Dendritic cell treated with granulocyte-macrophage colony-stimulating factor and Interleukin-4, amounts not matched to agents 40 ng/mL and 50 ng/mL, for 4 days (primary cell): ENCODE results near the gene GNAS.
A peak's percentile ranks its signal among the peaks of the same experiment; 100 is the strongest.

Source experiments
- H3K27ac Mint-ChIP-seq: one replicate; pipeline ENCODE4 v1.8.0; 2022; ENCODE audit warnings: mild to moderate bottlenecking, mixed read lengths
- H3K27me3 Mint-ChIP-seq: one replicate; pipeline ENCODE4 v1.8.0; 2022; ENCODE audit warnings: mild to moderate bottlenecking, mixed read lengths
- H3K36me3 Mint-ChIP-seq: one replicate; pipeline ENCODE4 v1.8.0; 2022; ENCODE audit warnings: low read depth, mixed read lengths
- H3K4me1 Mint-ChIP-seq: one replicate; pipeline ENCODE4 v1.8.0; 2022; ENCODE audit warnings: low read depth, mixed read lengths
- H3K4me3 Mint-ChIP-seq: one replicate; pipeline ENCODE4 v1.8.0; 2022; ENCODE audit warnings: mild to moderate bottlenecking, moderate library complexity, mixed read lengths
- H3K9me3 Mint-ChIP-seq: one replicate; pipeline ENCODE4 v1.8.0; 2022; ENCODE audit warnings: mixed read lengths
- intact Hi-C: fragments of 100-400 bp; cut with micrococcal nuclease; formaldehyde crosslinking; loops from one replicate; pipeline ENCODE4 v1.15.0; 2022

GNAS gene

DNA sequence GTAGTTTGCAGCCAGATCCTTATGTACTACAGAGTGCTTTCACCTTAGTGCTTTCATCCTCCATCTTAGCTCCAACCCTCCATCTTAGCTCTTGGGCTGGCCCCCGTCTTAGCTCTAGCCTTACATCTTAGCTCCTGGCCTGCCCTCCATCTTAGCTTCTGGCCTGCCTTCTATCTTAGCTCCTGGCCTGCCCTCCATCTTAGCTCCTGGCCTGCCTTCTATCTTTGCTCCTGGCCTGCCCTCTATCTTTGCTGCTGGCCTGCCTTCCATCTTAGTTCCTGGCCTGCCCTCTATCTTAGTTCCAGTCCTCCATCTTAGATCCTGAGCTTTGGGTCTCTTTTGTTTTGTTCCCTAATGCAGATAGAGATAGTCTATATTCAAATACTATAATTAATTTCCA lies 22.0 kb downstream of the GNAS start:
- peaks cover 13% of the 10 kb centered on the region for H3K4me1 Mint-ChIP-seq
- no peaks in the 10 kb centered on the region for H3K9me3 Mint-ChIP-seq
- peaks cover 17% of the 10 kb centered on the region for H3K27me3 Mint-ChIP-seq
- H3K27ac Mint-ChIP-seq: no peak overlapping the region
- intact Hi-C loops: loop anchor here (5.0 kb wide), 2 partner anchors 333 to 348 kb away; no protein-coding TSS in a partner anchor
- H3K4me3 Mint-ChIP-seq: no peak overlapping the region
- no peaks in the 10 kb centered on the region for H3K36me3 Mint-ChIP-seq

DNA sequence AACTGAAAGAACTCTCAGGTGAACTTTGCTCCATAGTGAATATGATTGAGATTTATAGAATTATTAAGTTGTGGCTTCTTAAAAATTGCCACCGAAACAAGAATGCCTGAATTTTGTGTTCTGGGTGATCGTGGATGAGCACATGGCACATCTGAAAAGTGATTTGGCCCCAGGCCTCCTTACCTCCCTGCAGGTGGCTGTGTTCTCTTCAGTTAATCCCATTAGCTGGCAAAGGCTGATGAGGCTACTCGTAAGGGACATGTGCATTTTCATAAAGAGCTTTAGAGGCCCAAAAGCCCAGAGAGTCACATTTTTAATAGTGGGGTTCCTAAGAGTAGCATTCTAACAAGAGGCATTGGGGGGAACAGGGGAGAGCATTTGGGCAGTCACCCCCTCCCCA lies 22.6 kb downstream of the GNAS start:
- peaks cover 21% of the 10 kb centered on the region for H3K27me3 Mint-ChIP-seq
- H3K36me3 Mint-ChIP-seq: no peaks in the 10 kb centered on the region
- peaks cover 13% of the 10 kb centered on the region for H3K4me1 Mint-ChIP-seq
- no peak overlapping the region for H3K27ac Mint-ChIP-seq
- H3K9me3 Mint-ChIP-seq: no peaks in the 10 kb centered on the region
- H3K4me3 Mint-ChIP-seq: no peak overlapping the region
- intact Hi-C loops: no loop called here

DNA sequence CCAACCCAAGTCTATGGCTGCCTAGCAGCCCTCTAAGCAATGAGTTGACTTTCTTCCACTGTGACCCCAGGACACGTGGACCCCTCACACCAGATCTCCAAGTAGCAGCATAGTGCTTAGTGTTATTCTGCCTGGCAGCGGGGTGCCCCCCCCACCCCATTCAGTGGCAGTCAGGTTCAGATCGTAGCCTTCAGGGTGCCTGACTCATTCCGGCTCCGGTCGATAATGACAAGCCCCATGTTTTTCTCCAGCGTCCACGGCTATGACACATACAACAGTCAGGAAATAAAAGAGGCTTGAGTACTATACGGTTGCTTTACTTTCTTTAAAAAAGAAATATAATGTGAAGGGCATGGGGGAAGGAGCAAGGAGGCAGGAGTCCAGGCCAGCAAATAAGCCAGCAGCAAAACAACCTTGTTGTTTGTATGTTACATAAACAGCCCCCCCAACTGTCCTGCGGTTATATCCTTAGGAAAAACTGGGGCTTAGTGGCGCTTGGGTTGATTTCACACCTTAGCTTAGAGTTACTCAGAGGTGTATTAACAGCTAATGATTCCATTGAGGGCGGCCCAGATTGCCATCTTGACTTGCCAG lies 23.1 kb downstream of the GNAS start:
- Mint-ChIP-seq H3K9me3 (no peaks in the 10 kb centered on the region), H3K27me3 (peaks cover 19% of the 10 kb centered on the region), H3K4me3 (no peak overlapping the region), H3K4me1 (peaks cover 10% of the 10 kb centered on the region), H3K36me3 (no peaks in the 10 kb centered on the region), H3K27ac (no peak overlapping the region)
- intact Hi-C loops: no loop called here

DNA sequence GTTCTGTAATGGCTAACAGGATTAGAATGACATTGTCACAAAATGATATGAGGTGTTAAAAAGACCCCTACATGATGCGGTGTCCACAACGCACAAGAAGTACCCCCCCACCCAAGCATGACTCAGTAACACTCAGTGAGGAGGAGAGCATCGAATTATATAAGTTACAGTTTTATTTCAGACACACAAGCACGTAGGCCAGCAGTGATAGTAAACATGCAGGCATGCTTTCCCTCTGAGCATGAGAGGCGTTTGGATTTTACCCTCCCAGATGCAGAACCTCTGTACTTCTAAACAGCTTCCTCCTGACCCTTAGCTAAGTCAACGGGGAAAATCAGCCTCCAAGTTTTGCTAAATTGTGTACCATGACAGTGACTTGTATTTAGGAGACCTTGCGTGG lies 23.9 kb downstream of the GNAS start:
- Mint-ChIP-seq H3K9me3 (no peaks in the 10 kb centered on the region), H3K27ac (no peak overlapping the region), H3K4me1 (peaks cover 8% of the 10 kb centered on the region), H3K4me3 (no peak overlapping the region), H3K27me3 (peaks cover 16% of the 10 kb centered on the region), H3K36me3 (no peaks in the 10 kb centered on the region)
- intact Hi-C loops: no loop called here

DNA sequence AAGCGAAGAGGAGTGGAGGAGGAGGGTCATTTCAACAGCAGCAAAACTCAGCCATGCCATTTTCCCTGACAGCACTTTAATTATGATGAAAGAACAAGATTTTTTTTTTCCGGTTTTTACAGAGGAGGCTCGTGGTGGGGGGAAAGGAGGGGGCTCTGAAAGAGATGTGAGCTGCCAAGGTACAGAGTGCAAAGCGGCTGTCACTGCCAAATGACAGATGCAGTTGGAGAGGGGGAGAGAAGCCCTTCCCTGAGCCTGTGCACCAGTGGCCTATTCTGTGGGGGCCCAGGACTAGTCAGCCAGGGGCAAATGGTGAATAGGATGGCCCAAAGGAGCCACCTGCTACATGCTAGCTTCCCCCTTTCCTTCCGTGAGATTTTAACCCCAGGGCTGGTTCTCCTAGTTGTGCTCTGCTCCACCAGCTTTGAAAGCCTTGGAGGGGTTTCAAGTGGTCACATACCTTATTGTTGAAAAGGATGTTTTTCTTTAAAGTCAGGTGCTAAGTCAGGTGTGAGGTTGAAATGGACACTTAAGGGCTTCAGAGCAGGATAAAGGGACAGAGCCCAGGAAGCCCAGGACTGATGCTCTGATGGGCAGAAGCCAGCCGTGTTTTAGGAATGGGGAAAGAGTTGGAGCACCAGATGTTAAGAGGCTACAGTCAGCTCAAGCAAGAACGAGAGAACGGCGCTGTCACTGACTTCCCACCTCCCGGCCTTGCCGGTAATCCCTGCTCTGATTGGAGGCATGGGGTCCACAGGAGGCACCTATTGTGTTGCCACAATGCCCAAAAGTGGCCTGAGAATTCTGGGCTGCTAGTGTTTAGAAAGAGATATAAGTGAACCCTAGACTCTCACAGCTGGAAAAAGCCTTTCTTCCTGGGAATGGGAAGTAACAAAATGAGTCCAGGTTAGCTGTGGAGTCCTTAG lies 24.8 kb downstream of the GNAS start:
- H3K4me1 Mint-ChIP-seq: peaks cover 11% of the 10 kb centered on the region
- H3K36me3 Mint-ChIP-seq: no peaks in the 10 kb centered on the region
- H3K27ac Mint-ChIP-seq: no peak overlapping the region
- peaks cover 14% of the 10 kb centered on the region for H3K27me3 Mint-ChIP-seq
- H3K4me3 Mint-ChIP-seq: no peak overlapping the region
- no peaks in the 10 kb centered on the region for H3K9me3 Mint-ChIP-seq
- intact Hi-C loops: no loop called here

DNA sequence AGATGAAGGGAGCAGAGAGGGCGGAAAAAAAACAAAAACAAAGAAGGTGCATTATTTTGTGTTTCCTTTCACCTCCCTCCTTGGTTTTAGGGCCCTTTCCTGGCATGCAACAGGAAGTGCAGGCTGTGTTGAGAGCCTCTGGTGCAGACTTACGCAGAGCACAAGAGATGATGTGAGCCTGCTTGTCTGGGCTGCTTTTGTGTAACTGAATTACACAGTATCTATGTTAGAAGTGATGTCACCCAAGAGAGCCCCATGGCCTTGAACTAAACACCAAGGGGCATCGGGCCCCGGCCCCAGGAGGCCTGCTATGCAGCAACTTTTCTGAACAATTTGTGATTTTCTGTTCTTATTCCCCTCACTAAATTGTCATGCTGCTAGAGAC lies 25.5 kb downstream of the GNAS start:
- H3K4me1 Mint-ChIP-seq: peaks cover 11% of the 10 kb centered on the region
- H3K9me3 Mint-ChIP-seq: no peaks in the 10 kb centered on the region
- peaks cover 13% of the 10 kb centered on the region for H3K27me3 Mint-ChIP-seq
- intact Hi-C loops: no loop called here
- H3K36me3 Mint-ChIP-seq: no peaks in the 10 kb centered on the region
- H3K4me3 Mint-ChIP-seq: no peak overlapping the region
- no peak overlapping the region for H3K27ac Mint-ChIP-seq

DNA sequence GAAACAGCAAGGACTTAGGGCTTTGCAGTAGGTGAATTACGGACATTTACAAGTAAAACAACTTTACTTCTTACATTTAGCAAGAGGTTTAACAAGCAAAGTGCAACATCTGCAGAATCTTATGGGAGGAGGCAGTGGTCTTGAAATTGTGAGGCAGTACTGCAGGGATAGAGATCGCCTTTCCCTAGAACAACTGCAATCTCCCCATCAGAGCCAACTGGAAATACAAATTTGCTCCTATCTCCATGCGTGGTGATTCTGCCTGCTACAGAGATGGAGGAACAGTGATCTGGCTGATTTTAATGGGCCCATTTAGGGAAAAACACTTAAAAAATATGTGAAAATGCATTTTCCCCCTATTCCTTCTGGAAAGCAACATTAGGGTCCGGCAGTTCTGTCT lies 25.9 kb downstream of the GNAS start:
- no peaks in the 10 kb centered on the region for H3K36me3 Mint-ChIP-seq
- no peak overlapping the region for H3K4me3 Mint-ChIP-seq
- H3K27ac Mint-ChIP-seq: no peak overlapping the region
- H3K27me3 Mint-ChIP-seq: peaks cover 15% of the 10 kb centered on the region
- H3K9me3 Mint-ChIP-seq: no peaks in the 10 kb centered on the region
- peaks cover 11% of the 10 kb centered on the region for H3K4me1 Mint-ChIP-seq
- intact Hi-C loops: no loop called here

DNA sequence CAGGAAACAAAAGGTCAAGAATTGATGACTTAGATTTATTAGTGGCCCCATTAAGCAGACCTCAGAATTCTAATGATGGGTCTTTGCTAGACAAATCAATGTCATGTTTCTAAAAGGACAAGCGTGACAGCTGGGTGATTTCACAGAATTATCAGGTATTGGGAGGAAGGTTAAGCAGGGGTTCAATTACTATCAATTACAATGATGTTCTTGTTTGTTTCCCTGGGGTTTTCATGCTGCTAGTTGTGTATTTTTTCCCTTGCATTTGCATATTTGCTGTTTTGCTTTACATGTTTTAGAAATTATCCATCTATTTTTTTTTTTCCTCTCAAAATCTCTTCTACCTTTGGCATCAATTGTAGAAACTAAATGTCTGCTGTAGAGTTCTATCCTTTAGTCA lies 27.9 kb downstream of the GNAS start:
- no peaks in the 10 kb centered on the region for H3K9me3 Mint-ChIP-seq
- H3K36me3 Mint-ChIP-seq: no peaks in the 10 kb centered on the region
- H3K27me3 Mint-ChIP-seq: peaks cover 18% of the 10 kb centered on the region
- H3K4me1 Mint-ChIP-seq: peaks cover 17% of the 10 kb centered on the region
- intact Hi-C loops: no loop called here
- H3K4me3 Mint-ChIP-seq: no peak overlapping the region
- H3K27ac Mint-ChIP-seq: no peak overlapping the region

DNA sequence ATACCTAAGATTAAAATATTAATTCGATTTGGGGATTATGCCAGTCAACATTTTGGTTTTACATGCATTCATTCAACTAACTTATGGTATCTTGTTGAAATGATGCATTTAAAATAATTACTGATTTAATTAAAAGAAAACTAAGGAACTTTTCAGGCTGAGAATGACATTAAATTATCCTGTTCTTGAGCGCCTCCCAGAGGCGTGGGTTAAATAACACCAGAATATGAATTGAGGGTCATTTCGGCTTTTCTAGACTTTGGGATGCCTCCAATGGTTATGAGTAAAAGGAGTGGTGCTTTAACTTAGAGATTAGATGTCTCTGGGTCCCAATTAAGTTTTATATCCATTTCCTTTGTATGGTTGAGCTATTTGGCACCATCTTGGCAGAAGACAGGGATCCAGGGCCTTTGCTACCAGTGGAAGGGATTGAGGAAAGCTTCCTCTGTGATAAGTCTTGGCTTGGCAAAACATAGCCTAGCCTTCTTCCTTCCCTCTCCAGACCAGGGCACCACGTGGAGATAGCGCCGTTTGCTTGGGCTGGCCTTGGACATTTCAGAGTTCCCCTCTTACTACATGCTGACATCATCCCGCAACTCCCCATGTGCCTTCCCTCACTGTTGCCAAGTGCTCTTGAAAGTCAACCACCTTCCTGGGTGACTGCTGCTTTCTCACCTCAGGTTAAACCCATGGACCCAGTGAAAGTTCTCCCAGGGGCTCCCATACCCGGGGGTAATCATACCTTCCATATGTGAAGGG lies 28.7 kb downstream of the GNAS start:
- H3K27me3 Mint-ChIP-seq: peaks cover 18% of the 10 kb centered on the region
- peaks cover 17% of the 10 kb centered on the region for H3K4me1 Mint-ChIP-seq
- intact Hi-C loops: no loop called here
- H3K4me3 Mint-ChIP-seq: no peak overlapping the region
- no peaks in the 10 kb centered on the region for H3K9me3 Mint-ChIP-seq
- no peak overlapping the region for H3K27ac Mint-ChIP-seq
- H3K36me3 Mint-ChIP-seq: no peaks in the 10 kb centered on the region

DNA sequence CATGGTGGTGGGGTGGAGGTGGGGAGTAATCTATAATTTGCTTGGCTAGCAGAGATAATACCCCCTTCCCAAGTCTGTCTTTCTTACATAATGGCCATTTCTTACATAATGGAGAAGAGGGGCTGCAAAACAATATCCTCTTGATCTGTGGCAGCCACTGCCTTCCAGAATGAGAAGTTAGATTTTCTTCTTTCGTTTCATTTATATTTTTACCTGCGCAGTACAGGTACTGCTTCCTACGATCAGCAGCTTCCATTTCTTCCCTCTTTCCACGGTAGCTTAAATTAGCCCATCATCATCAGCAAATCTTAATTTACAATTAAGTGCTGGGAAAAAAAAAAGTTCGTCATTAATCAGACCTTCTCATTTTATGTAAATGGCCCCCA lies 30.2 kb downstream of the GNAS start:
- Mint-ChIP-seq H3K4me3 (no peak overlapping the region), H3K36me3 (no peaks in the 10 kb centered on the region), H3K4me1 (peaks cover 17% of the 10 kb centered on the region), H3K9me3 (no peaks in the 10 kb centered on the region), H3K27me3 (peaks cover 20% of the 10 kb centered on the region), H3K27ac (no peak overlapping the region)
- intact Hi-C loops: no loop called here

DNA sequence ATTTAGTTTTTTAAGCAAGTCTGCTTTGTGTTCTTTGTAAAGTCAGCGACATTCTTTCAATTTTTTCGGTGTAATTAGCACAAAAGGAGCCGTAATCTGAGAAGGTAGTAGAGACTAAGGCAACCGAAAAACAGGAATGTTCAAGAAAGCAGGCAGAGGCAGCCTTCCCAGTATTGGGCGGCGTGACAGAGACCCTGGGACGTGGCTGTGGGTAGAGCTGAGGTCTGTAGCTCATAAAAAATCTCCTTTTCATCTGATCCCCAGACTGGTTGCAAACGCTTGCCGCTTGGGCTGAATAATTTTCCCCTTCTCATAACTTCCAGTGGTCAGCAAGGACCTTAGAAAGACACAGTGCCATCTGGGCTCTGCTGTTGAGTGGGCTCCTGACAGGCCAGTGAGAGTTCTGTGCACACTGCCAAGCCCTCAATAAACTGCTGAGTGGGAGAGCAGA lies 30.8 kb downstream of the GNAS start:
- no peaks in the 10 kb centered on the region for H3K36me3 Mint-ChIP-seq
- peaks cover 17% of the 10 kb centered on the region for H3K4me1 Mint-ChIP-seq
- intact Hi-C loops: no loop called here
- peaks cover 23% of the 10 kb centered on the region for H3K27me3 Mint-ChIP-seq
- no peak overlapping the region for H3K4me3 Mint-ChIP-seq
- no peak overlapping the region for H3K27ac Mint-ChIP-seq
- no peaks in the 10 kb centered on the region for H3K9me3 Mint-ChIP-seq

DNA sequence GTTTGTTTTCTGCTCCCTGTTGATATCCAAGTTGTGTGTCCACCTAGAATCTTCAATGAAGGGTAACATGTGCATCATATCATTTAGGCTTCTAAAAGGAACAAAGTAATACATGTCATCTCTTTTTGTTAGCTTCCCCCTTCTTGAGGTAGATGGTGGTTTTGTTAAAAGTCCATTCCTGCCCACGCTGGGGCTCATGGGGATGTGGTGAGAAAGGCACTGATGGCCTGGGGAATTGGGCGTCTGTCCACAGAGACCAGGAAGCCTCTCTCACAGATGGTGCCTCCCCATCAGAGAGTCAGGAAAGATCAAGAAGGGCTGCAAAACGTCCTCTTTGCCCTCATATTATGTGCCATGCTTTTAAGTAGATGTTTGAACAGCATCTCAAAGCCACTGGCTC lies 32.5 kb downstream of the GNAS start:
- Mint-ChIP-seq H3K4me1 (peaks cover 20% of the 10 kb centered on the region), H3K27ac (no peak overlapping the region)

DNA sequence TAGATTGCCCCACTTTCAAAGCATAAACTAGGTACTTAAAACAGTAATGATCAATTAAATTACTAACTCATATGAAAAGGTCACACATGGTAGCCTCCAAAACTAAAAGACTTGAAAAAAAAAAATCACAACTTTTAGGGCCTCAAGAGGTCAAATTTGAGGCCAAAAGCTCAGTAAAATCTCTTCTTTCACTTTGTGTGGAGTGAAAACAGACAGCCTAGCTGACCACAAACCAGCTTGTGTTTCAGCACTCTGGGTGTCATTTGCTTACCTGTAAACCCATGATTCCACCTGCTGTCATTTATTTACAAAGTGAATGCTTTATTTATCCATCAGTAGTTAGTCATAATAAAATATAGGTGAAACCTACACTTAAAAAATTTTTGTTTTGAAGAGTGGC lies 34.0 kb downstream of the GNAS start:
- no peak overlapping the region for H3K4me3 Mint-ChIP-seq
- H3K27ac Mint-ChIP-seq: no peak overlapping the region
- intact Hi-C loops: no loop called here
- peaks cover 7% of the 10 kb centered on the region for H3K36me3 Mint-ChIP-seq
- peaks cover 17% of the 10 kb centered on the region for H3K27me3 Mint-ChIP-seq
- H3K4me1 Mint-ChIP-seq: peaks cover 14% of the 10 kb centered on the region
- no peaks in the 10 kb centered on the region for H3K9me3 Mint-ChIP-seq

More for the DNA sequence above, 32.5 kb downstream of the GNAS start:
- Mint-ChIP-seq H3K4me3 (no peak overlapping the region), H3K9me3 (no peaks in the 10 kb centered on the region), H3K36me3 (peaks cover 4% of the 10 kb centered on the region), H3K27me3 (peaks cover 19% of the 10 kb centered on the region)
- intact Hi-C loops: no loop called here

DNA sequence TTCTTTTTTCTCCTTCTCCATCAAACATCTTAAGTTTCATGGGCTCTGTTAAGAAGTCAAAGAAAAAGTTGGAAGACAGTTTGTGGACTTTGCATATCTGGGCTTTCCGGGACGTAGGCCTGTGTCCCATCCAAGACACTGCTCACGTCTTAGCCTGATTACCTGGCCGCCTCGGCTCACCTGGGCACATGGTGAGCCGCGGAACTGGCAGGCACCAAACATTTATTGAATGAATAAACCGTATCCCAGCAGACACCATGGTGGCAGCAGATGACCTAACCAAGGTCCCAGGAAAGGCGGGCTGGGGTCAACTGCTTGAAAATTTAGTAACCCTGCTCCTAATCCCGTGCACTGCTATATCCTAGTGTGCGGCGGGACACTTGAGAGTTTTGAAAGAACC lies 35.6 kb downstream of the GNAS start:
- intact Hi-C loops: no loop called here
- H3K9me3 Mint-ChIP-seq: no peaks in the 10 kb centered on the region
- peak overlapping the region; percentile 77 for H3K27ac Mint-ChIP-seq
- H3K27me3 Mint-ChIP-seq: peaks cover 12% of the 10 kb centered on the region
- peaks cover 20% of the 10 kb centered on the region for H3K36me3 Mint-ChIP-seq
- peaks cover 18% of the 10 kb centered on the region for H3K4me1 Mint-ChIP-seq
- H3K4me3 Mint-ChIP-seq: peak overlapping the region; percentile 76
